Activated naive CD4-positive, alpha-beta T cell treated with anti-CD3 and anti-CD28 coated beads, Interleukin-2, amount 10 ng/mL, durations not matched to agents 7 days and 5 days (primary cell): Measurements from ENCODE around the gene MTA1.

Source experiments
- CTCF ChIA-PET: fragments of 350-600 bp; sonication (Branson Sonifier 250); formaldehyde crosslinking; loops from one replicate; lab custom pipeline; 2021; ENCODE audit warnings: antibody characterized with exemption; lab: Charles Lee
- DNase-seq: peaks from one replicate; pipeline ENCODE4 v3.0.0-alpha.2; 2020
- H3K27ac Mint-ChIP-seq: one replicate; pipeline ENCODE4 v1.8.0; 2021; ENCODE audit warnings: mild to moderate bottlenecking, moderate library complexity, mixed read lengths
- H3K27me3 Mint-ChIP-seq: one replicate; pipeline ENCODE4 v1.8.0; 2021; ENCODE audit warnings: mild to moderate bottlenecking, mixed read lengths
- H3K36me3 Mint-ChIP-seq: one replicate; pipeline ENCODE4 v1.8.0; 2021; ENCODE audit warnings: mixed read lengths
- H3K4me1 Mint-ChIP-seq: one replicate; pipeline ENCODE4 v1.8.0; 2021; ENCODE audit warnings: mixed read lengths
- H3K4me3 Mint-ChIP-seq: one replicate; pipeline ENCODE4 v1.8.0; 2021; ENCODE audit warnings: mild to moderate bottlenecking, moderate library complexity, mixed read lengths
- H3K9me3 Mint-ChIP-seq: one replicate; pipeline ENCODE4 v1.8.0; 2021; ENCODE audit warnings: mixed read lengths

MTA1 gene

DNA sequence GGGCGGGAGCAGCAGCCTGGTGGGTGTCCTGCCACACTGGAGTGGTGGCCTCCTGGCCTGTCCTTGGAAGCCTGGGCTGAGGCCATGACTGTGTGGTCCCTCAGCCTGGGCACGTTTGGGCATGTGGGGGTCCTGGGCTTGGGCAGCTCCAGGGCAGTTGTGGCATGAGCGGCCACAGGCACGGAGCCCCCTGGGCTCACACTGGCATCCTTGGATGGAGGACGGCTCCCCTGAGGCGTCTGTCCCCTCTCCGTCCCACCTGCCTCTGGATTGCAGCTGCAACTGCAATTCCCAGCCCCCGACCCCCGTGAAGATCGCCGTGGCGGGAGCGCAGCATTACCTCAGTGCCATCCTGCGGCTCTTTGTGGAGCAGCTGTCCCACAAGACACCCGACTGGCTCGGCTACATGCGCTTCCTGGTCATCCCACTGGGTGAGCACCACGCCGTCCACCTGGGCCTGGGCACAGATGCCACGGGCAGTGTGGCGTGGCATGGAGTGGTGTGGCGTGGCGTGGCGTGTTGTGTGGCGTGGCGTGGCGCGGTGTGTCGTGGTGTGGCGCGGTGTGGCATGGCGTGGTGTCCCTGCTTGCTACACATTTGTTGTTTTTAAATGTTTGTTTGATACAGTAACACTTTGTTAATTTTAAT, 36.4 kb upstream of the MTA1 start:
- no peaks in the 10 kb centered on the region for H3K27me3 Mint-ChIP-seq
- H3K4me1 Mint-ChIP-seq, result no peaks in the 10 kb centered on the region
- H3K27ac Mint-ChIP-seq, result no peak overlapping the region
- no peaks in the 10 kb centered on the region for H3K9me3 Mint-ChIP-seq
- DNase-seq, result no peak
- H3K36me3 Mint-ChIP-seq, result no peaks in the 10 kb centered on the region
- no peak overlapping the region for H3K4me3 Mint-ChIP-seq
- CTCF ChIA-PET, result interaction anchor here (2.0 kb wide), 1 partner anchor 12 kb away, joined by 6 read pairs; no protein-coding TSS in a partner anchor

DNA sequence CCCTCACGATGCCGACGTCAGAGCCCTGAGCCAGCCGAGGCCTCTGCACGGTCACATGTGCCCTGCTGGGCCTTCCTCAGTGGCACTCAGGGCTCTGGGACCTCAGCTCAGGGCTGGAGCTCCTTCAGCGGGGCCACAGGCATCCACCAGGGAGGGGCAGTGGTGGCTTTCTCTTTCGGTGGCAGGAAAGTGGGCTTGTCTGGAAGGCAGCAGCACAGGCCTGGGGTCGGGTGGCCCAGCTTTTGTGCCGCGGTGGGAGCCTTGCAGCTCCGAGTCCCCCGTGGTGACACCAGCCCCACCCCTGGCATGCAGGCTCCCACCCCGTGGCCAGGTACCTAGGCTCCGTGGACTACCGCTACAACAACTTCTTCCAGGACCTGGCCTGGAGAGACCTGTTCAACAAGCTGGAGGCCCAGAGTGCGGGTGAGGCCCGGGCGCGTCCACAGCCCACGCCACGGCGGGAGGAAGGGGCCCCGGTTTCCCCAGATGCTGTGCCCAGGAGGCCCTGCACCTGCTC, 35.5 kb upstream of the MTA1 start:
- Mint-ChIP-seq H3K36me3 (no peaks in the 10 kb centered on the region), H3K4me1 (peaks cover 2% of the 10 kb centered on the region), H3K9me3 (no peaks in the 10 kb centered on the region), H3K27ac (no peak overlapping the region), H3K27me3 (no peaks in the 10 kb centered on the region), H3K4me3 (no peak overlapping the region)
- no peak for DNase-seq
- CTCF ChIA-PET, result no interaction called here

DNA sequence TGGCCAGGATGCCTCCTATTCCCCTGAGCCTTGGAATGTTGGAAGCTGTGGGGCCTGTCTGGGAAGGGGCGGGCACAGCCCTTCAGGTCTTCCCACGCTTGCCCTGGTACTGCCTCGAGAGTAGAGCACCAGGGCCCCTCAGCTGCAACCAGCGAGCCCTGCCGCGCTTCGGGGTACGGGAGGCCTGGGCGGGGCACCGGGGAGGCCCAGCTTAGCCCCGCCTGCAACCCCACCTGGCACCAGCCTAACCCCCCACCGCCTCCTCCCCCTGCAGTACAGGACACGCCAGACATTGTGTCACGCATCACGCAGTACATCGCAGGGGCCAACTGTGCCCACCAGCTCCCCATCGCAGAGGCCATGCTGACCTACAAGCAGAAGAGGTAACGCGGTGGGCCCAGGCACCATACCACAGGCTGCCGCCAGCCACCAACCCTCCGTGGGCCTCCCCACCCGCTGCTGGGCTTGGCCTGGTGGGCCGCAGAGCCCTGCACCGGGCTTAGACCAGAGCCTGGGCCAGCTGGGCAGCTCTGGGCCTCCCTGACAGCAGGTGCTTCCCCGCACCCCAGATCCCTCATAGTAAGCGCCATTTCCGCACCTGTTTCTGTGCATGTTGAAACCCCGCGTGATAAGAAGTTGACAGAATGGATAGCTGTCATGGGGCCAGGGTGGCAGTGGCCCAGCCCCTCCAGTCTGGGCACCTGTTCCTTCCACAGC, 34.9 kb upstream of the MTA1 start:
- H3K4me1 Mint-ChIP-seq, result peaks cover 3% of the 10 kb centered on the region
- CTCF ChIA-PET, result no interaction called here

DNA sequence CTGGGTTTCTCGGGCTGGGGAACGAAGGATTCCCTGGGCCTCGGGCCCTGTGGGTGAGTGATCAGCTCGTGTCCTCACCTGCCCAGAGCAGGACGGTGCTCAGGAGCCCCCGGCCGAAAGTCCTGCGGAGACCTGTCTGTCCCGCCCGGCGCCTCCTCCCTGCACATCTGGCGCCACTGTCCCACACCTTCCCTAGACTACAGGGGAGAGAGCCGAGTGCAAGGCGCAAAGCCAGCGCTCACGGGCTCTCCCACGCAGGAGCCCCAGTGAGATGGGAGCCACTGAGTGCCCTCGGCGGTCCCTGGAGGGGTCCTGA, 34.3 kb upstream of the MTA1 start:
- H3K4me1 Mint-ChIP-seq, result peaks cover 8% of the 10 kb centered on the region
- H3K27me3 Mint-ChIP-seq, result no peaks in the 10 kb centered on the region
- CTCF ChIA-PET, result no interaction called here
- DNase-seq, result no peak
- H3K9me3 Mint-ChIP-seq, result no peaks in the 10 kb centered on the region
- H3K36me3 Mint-ChIP-seq, result no peaks in the 10 kb centered on the region
- no peak overlapping the region for H3K4me3 Mint-ChIP-seq
- no peak overlapping the region for H3K27ac Mint-ChIP-seq

More for the DNA sequence above, 34.9 kb upstream of the MTA1 start:
- Mint-ChIP-seq H3K27me3 (no peaks in the 10 kb centered on the region), H3K27ac (no peak overlapping the region), H3K36me3 (no peaks in the 10 kb centered on the region), H3K9me3 (no peaks in the 10 kb centered on the region), H3K4me3 (no peak overlapping the region)
- no peak for DNase-seq

DNA sequence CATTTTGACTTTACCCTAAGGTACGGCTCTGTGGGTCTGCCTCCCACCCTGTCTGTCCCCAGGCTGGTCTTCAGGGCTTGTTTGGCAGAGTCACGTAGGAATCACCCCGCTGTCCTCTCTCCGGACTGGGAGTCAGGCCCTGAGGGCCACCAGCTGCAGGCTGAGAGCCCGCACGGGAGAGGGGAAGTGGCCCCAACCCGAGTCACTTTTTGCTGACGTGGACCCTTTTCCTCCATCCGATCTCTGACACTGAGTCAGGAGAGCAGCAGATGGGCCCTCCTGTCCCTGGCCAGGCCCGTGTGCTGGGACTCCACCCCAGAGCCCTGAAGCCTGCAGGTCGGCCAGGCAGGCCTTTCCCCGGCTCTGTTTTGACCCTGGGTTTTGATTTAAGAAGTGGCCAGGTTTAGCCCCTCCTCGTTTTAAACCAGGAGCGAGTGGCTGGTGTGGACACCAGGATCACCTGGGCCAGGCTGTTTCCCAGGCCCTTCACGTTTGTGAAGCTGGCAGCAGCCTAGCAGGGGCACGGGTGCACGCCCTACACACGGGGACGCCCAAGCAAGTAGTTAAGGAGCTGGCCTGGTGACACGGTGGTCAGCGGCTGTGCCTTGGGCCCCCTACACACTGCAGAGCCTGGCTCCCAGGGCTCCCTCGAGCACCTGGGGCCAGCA, 33.8 kb upstream of the MTA1 start:
- no peak overlapping the region for H3K27ac Mint-ChIP-seq
- no peak for DNase-seq
- no peaks in the 10 kb centered on the region for H3K27me3 Mint-ChIP-seq
- no peaks in the 10 kb centered on the region for H3K36me3 Mint-ChIP-seq
- H3K4me3 Mint-ChIP-seq, result no peak overlapping the region
- H3K9me3 Mint-ChIP-seq, result no peaks in the 10 kb centered on the region
- H3K4me1 Mint-ChIP-seq, result peaks cover 13% of the 10 kb centered on the region
- CTCF ChIA-PET, result no interaction called here

DNA sequence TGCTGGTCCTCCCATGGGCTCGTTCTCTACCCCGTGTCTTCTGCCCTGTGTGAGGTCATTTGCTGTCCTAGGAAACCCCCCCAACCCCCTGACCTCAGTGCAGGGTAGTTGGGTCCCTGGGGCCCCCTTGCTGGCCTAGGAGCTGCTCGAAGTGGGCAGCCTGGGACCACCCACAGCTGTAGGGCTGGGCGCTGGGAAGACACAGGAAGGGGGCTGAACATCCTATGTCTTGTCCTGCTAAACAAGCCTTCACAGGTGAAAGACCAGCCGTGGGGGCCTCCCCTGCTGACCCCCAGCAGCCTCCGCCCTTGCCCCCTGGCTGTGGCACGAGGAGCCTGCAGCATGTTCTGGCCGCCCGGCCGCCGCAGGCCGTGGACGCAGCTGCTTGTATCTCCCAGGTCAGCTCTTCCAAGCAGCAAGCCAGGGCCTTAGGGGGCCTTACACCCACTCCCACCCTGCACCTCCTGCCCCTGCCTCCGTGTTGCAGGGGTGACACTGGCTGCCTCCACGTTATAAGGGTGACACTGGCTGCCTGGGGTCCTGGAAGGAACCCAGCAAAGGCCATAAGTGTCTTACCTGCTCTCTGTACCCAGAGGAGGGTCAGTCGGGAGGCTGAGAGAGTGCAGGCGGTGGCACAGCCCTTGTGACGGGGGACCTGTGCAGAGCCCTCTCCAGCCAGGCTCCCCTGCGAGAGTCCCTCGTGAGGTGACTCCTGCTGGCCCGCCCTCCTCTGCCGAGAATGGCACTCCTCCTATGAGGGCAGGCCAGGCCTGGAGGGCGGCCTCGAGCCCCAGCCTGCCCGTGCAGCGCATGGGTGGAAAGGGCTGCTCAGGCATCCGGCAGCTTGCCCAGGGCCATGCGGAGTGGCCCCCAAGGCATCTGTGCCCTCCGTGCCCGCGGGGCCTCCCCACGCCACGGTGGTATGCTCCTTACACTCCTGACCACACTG, 32.8 kb upstream of the MTA1 start:
- CTCF ChIA-PET, result no interaction called here
- H3K4me1 Mint-ChIP-seq, result peaks cover 15% of the 10 kb centered on the region
- no peaks in the 10 kb centered on the region for H3K9me3 Mint-ChIP-seq
- no peak overlapping the region for H3K4me3 Mint-ChIP-seq
- H3K27me3 Mint-ChIP-seq, result no peaks in the 10 kb centered on the region
- H3K36me3 Mint-ChIP-seq, result no peaks in the 10 kb centered on the region
- H3K27ac Mint-ChIP-seq, result no peak overlapping the region
- no peak for DNase-seq

DNA sequence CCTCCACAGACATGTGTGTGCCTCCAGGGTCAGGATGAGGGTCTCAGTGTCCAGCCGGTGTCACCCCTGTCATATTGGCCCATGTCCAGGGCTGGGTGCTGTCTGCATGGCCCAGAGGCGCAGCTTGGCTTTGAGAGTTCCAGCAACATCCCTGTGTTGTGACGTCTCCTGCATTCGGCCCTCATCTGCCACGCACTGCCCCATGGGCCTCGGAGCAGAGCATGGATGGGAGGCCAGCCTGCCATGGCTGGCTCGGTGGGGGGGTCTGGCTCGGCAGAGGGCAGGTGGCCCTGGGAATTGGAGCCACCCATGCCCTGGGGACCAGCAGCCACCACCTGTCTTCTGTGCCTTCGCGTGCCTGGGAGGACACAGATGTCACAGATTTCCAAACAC, 32.1 kb upstream of the MTA1 start:
- Mint-ChIP-seq H3K36me3 (no peaks in the 10 kb centered on the region), H3K27me3 (no peaks in the 10 kb centered on the region), H3K4me3 (no peak overlapping the region), H3K4me1 (peaks cover 15% of the 10 kb centered on the region), H3K9me3 (no peaks in the 10 kb centered on the region), H3K27ac (no peak overlapping the region)
- CTCF ChIA-PET, result no interaction called here
- no peak for DNase-seq

DNA sequence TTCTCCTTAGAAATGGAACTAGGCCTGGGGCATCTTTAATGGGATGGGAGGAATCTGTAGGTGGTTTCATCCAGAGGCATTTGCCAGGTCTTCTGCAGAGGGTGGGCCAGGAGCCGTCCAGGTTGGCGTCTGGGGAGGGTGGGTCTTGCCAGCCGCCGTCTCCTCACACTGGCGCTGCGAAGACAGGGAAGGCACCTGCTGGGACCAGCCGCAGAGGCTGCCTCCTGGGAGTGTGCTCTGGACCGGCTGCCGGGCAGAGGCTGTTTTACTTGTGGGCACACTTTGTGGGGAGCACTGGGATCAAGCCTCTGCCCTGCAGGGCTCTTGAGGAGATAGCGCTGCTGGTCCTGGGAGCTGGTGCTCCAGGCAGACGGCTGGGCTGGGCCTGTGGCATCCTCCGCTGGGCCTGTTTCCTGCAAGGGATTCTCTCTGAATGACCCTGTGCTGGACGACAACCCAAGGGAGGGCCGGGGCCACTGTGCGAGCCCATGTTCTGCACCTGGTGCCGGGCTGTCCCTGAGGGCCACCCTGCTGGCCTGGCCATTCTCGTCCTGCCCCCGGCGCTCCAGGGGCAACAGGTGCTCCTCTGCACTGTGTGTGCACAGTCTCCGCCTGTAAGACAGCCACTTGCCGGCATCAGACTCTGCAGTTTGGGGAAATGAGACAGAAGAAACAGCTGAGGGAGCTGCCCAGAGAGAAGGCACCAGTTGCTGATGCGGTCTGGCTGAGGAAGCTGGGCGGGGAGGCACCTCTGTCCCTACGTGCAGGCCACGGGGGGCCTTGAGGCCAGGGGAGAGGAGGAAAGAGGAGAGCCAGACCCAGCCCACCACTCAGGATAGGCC, 31.3 kb upstream of the MTA1 start:
- DNase-seq, result no peak
- CTCF ChIA-PET, result interaction anchor here (1.0 kb wide), 1 partner anchor 17 kb away, joined by 3 read pairs; no protein-coding TSS in a partner anchor
- Mint-ChIP-seq H3K27ac (no peak overlapping the region), H3K4me3 (no peak overlapping the region), H3K9me3 (no peaks in the 10 kb centered on the region), H3K4me1 (peaks cover 15% of the 10 kb centered on the region), H3K27me3 (no peaks in the 10 kb centered on the region), H3K36me3 (peaks cover 2% of the 10 kb centered on the region)

DNA sequence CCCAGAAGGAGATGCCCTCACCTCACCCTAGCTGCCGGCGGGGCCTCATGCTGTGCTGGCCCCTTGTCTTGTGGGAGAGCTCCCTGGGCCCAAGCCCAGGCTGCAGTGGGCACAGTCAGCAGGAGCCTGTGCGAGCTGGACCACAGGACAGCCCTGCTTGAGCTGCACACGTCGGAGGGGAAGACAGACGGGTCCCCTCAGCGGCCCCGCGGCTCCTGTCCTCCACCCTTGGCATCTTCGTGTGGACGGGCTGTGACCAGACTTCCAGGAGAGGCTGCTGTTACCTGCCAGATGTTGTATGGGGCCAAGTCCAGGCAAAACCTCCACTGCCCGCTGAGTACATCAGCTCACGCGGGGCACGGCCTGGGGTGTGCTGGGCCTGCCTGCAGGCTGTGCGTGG, 30.7 kb upstream of the MTA1 start:
- Mint-ChIP-seq H3K36me3 (peaks cover 2% of the 10 kb centered on the region), H3K27me3 (no peaks in the 10 kb centered on the region), H3K9me3 (no peaks in the 10 kb centered on the region), H3K4me1 (peaks cover 15% of the 10 kb centered on the region), H3K4me3 (no peak overlapping the region), H3K27ac (no peak overlapping the region)
- no peak for DNase-seq
- CTCF ChIA-PET, result interaction anchor here (1.0 to 1.5 kb wide), 2 partner anchors 18 to 101 kb away, joined by 3 to 6 read pairs; no protein-coding TSS in a partner anchor

DNA sequence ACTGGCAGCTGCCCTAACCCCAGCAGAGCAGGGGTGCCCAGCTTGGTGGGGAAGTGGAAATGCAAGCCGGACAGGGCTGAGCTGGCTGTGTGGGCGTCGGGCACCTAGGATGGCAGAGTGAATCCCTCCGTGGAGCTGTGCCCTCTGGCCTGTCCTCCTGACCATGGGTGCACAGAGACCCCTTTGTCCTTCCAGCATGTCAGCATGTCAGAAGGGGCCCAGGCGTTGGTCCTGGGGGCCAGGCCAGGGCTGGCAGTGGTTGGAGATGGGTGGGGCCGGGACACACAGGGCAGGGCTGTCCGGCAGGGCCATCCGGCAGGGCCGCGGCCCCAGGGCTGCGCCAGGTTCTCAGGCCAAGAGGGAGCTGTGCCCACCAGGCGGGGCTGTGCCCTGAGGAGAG, 30.1 kb upstream of the MTA1 start:
- no peak for DNase-seq
- CTCF ChIA-PET, result interaction anchor here (1.0 to 2.0 kb wide), 3 partner anchors 14 to 101 kb away, joined by 3 to 6 read pairs (median 4); no protein-coding TSS in a partner anchor
- Mint-ChIP-seq H3K27me3 (no peaks in the 10 kb centered on the region), H3K9me3 (no peaks in the 10 kb centered on the region), H3K4me1 (peaks cover 15% of the 10 kb centered on the region), H3K36me3 (peaks cover 2% of the 10 kb centered on the region), H3K4me3 (no peak overlapping the region), H3K27ac (no peak overlapping the region)

DNA sequence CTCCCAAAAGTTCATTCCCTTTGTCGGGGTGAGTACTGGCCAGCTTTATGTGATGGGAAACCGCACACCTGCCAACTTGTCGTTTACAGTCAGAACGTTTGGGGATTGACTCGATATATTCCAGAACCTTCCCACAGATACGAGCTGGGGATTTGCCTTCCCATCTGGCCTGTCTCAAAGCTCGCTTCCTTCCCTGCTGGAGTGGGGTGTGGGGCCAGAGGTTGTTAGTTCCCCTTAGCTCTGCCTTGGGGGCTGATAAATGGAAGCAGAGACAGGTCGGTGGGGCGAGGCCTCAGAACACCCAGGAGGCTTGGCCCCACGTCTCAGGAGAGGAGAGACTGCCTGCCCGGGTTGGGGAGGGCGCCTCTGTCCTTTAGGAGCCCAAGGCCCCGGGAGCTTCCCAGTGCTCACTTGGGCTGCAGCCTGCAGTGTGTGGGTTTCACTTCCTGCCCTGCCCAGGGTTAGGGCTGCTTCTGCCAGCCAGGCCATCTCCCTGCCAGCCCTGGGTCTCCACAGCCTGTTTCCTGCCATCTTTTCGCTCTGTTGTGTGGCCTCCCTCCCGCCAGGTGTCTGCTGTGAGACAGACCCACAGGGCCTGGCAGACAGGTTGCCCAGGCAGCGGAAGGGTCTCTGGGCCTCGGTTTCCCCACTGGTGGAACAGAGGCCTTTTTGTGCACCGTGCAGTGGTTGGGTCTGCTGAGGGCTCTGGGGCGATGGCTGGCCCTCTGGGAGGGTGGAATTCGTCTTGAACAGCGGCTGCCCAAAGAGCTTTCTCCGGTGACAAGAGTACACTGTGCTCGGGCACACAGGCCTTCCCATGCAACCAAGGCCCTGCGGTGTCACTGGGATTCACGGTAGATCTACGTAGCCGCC, 29.4 kb upstream of the MTA1 start:
- Mint-ChIP-seq H3K9me3 (no peaks in the 10 kb centered on the region), H3K4me3 (no peak overlapping the region), H3K36me3 (peaks cover 2% of the 10 kb centered on the region), H3K27ac (peak overlapping the region; percentile 11), H3K4me1 (peaks cover 15% of the 10 kb centered on the region), H3K27me3 (no peaks in the 10 kb centered on the region)
- CTCF ChIA-PET, result interaction anchor here (1.2 to 2.0 kb wide), 3 partner anchors 14 to 100 kb away, joined by 3 to 6 read pairs (median 4); no protein-coding TSS in a partner anchor
- peak; percentile 49 for DNase-seq

DNA sequence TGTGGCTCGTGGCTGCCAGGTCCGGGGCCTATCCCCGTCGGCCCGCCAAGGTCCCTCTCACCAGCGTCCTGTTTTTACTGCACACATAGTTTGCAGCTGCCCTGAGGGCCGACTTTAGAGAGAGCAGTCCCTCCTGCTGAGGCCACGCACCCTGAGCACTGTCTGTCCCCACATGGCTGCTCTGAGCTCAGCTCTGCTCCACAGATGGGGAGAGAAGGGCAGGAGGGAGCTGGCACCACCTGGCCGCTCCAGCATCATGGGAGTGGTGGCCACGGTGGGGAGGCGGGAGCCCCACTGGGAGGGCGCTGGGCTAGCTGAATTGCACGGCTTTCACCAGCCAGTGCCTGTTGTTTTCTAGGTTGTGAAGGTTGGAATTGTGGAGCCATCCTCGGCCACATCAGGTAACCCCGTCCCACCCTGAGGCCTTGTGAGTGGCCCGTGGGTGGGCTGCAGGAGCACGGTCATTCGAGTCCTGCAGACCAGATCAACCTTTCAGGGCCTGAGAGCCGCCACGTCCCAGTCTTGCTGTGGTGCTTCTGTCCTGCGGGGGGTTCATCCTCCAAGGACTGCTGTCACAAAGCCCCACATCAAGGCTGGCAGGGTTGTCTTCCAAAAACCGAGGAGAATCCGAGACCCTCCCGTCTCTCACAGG, 28.7 kb upstream of the MTA1 start:
- CTCF ChIA-PET, result interaction anchor here (1.2 to 2.0 kb wide), 2 partner anchors 13 to 21 kb away, joined by 3 to 4 read pairs; no protein-coding TSS in a partner anchor
- no peak overlapping the region for H3K27ac Mint-ChIP-seq

More for the DNA sequence above, 28.7 kb upstream of the MTA1 start:
- H3K36me3 Mint-ChIP-seq, result peaks cover 2% of the 10 kb centered on the region
- no peak for DNase-seq
- H3K4me3 Mint-ChIP-seq, result no peak overlapping the region
- H3K27me3 Mint-ChIP-seq, result no peaks in the 10 kb centered on the region
- H3K9me3 Mint-ChIP-seq, result no peaks in the 10 kb centered on the region
- peaks cover 15% of the 10 kb centered on the region for H3K4me1 Mint-ChIP-seq
